IMR-90 (cell line): ENCODE data around the gene UBN1. TPM values are rescaled to one million over a fixed set of nuclear protein-coding genes. Genes with fewer than 3 reads are reported as not detected.

Experiments used
- ATAC-seq: fragments of 200-7000 bp; cut with Tn5 transposase; 2 replicates; pipeline ENCODE4 v1.9.1; 2020; ENCODE audit warnings: low read depth, mild to moderate bottlenecking, moderate library complexity
- BruUV-seq: library from RNA; stranded (reverse); fragments of 400-500 nt; replicated peaks from 2 replicates; lab custom pipeline; 2021; lab: Mats Ljungman, UMichigan
- CTCF ChIA-PET: fragments of 300-600 bp; formaldehyde crosslinking; extraction: SDS; loops from one replicate; lab custom pipeline; 2021; ENCODE audit warnings: antibody characterized with exemption; lab: Yijun Ruan, JAX
- POLR2A ChIA-PET: fragments of 300-600 bp; sonication (Branson Sonifier 250); formaldehyde crosslinking; loops from one replicate; lab custom pipeline; 2022; ENCODE audit warnings: antibody characterized with exemption; ENCODE audit not compliant: unreplicated experiment; lab: Charles Lee
- DNase-seq: peaks from one replicate; pipeline ENCODE4 v3.0.0; 2013
- H2AFZ ChIP-seq: replicated peaks from 2 replicates; pipeline ENCODE3; 2013; ENCODE audit warnings: low read length, mild to moderate bottlenecking; ENCODE audit not compliant: poor library complexity
- H2AK5ac ChIP-seq: 2 replicates; pipeline ENCODE4 v1.6.1; 2013; ENCODE audit warnings: low read depth, low read length, inconsistent platforms
- H2AK9ac ChIP-seq: replicated peaks from 2 replicates; pipeline ENCODE3; 2013; ENCODE audit warnings: mild to moderate bottlenecking, low read depth, low read length, moderate library complexity; ENCODE audit not compliant: poor library complexity
- H2BK120ac ChIP-seq: 2 replicates; pipeline ENCODE4 v1.6.1; 2013; ENCODE audit warnings: low read depth, low read length, inconsistent platforms
- H2BK15ac ChIP-seq: 3 replicates; pipeline ENCODE4 v1.6.1; 2013; ENCODE audit warnings: low read depth, low read length, inconsistent platforms
- H2BK20ac ChIP-seq: 2 replicates; pipeline ENCODE4 v1.6.1; 2013; ENCODE audit warnings: low read depth, mild to moderate bottlenecking, inconsistent platforms, low read length, moderate library complexity
- H2BK5ac ChIP-seq: 2 replicates; pipeline ENCODE4 v1.6.1; 2013; ENCODE audit warnings: mild to moderate bottlenecking, low read depth, low read length, inconsistent platforms; ENCODE audit not compliant: poor library complexity, severe bottlenecking
- H3K14ac ChIP-seq: replicated peaks from 2 replicates; pipeline ENCODE4 v1.6.1; 2013; ENCODE audit warnings: low read depth, low read length, inconsistent platforms
- H3K18ac ChIP-seq: 2 replicates; pipeline ENCODE4 v1.6.1; 2013; ENCODE audit warnings: low read depth, low read length, control low read depth
- H3K23ac ChIP-seq: 2 replicates; pipeline ENCODE4 v1.6.1; 2013; ENCODE audit warnings: low read depth, low read length, inconsistent platforms
- H3K27ac ChIP-seq: 2 replicates; pipeline ENCODE4 v1.5.1; 2013; ENCODE audit warnings: mild to moderate bottlenecking, control low read depth, low read length; ENCODE audit not compliant: insufficient read depth
- H3K27me3 ChIP-seq: 2 replicates; pipeline ENCODE4 v1.6.1; 2013; ENCODE audit warnings: low read length; ENCODE audit not compliant: control insufficient read depth, insufficient read depth
- H3K36me3 ChIP-seq: 2 replicates; pipeline ENCODE4 v1.6.1; 2013; ENCODE audit warnings: low read length, mixed read lengths; ENCODE audit not compliant: control insufficient read depth, insufficient read depth
- H3K4ac ChIP-seq: 2 replicates; pipeline ENCODE4 v1.6.1; 2013; ENCODE audit warnings: low read depth, low read length, inconsistent platforms
- H3K4me1 ChIP-seq: 2 replicates; pipeline ENCODE4 v1.6.1; 2013; ENCODE audit warnings: low read length, mixed read lengths; ENCODE audit not compliant: control insufficient read depth, insufficient read depth
- H3K4me2 ChIP-seq: 2 replicates; pipeline ENCODE4 v1.6.1; 2013; ENCODE audit warnings: low read depth, mild to moderate bottlenecking, control low read depth, low read length, moderate library complexity
- H3K4me3 ChIP-seq: 2 replicates; pipeline ENCODE4 v1.5.1; 2013; ENCODE audit warnings: low read depth, mild to moderate bottlenecking, control low read depth, low read length, moderate library complexity; ENCODE audit not compliant: insufficient read depth
- H3K56ac ChIP-seq: 2 replicates; pipeline ENCODE4 v1.6.1; 2013; ENCODE audit warnings: low read length, inconsistent platforms; ENCODE audit not compliant: insufficient read depth; ENCODE audit errors: extremely low read depth
- H3K79me1 ChIP-seq, 2 experiments: 2 replicates each; pipeline ENCODE4 v1.6.1; 2013; ENCODE audit warnings: low read length in 2 of 2, inconsistent platforms in 1 of 2, low read depth in 1 of 2
- H3K9ac ChIP-seq: 2 replicates; pipeline ENCODE4 v1.6.1; 2013; ENCODE audit warnings: low read depth, low read length, control low read depth
- H3K9me1 ChIP-seq: 2 replicates; pipeline ENCODE4 v1.6.1; 2013; ENCODE audit warnings: low read length, inconsistent platforms; ENCODE audit not compliant: insufficient read depth
- H3K9me3 ChIP-seq: 2 replicates; pipeline ENCODE4 v1.6.1; 2013; ENCODE audit warnings: low read length; ENCODE audit not compliant: control insufficient read depth, insufficient read depth
- H4K20me1 ChIP-seq: 2 replicates; pipeline ENCODE4 v1.6.1; 2013; ENCODE audit warnings: low read length, inconsistent platforms; ENCODE audit not compliant: insufficient read depth
- H4K5ac ChIP-seq: 2 replicates; pipeline ENCODE4 v1.6.1; 2013; ENCODE audit warnings: mild to moderate bottlenecking, low read depth, low read length, control low read depth
- H4K8ac ChIP-seq, 2 experiments: 2 replicates each; pipeline ENCODE4 v1.6.1; 2013; ENCODE audit warnings: low read depth in 2 of 2, low read length in 2 of 2, control low read depth in 1 of 2, inconsistent platforms in 1 of 2
- H4K91ac ChIP-seq: 2 replicates; pipeline ENCODE4 v1.6.1; 2013; ENCODE audit warnings: low read depth, low read length, inconsistent platforms; ENCODE audit not compliant: insufficient read depth
- BHLHE40 ChIP-seq: fragments of 150-350 bp; IDR thresholded peaks from 2 replicates; pipeline ENCODE4 v1.6.1; 2016; ENCODE audit warnings: mild to moderate bottlenecking, low read depth, low read length
- CEBPB ChIP-seq: IDR thresholded peaks from 2 replicates; pipeline ENCODE4 v1.6.1; 2012; ENCODE audit warnings: low read depth, low read length, improper control_type of control experiment
- CTCF ChIP-seq: conservative IDR thresholded peaks from 2 replicates; pipeline ENCODE4 v1.5.1; 2012; ENCODE audit warnings: mild to moderate bottlenecking, low read depth, low read length, improper control_type of control experiment
- MXI1 ChIP-seq: IDR thresholded peaks from 2 replicates; pipeline ENCODE4 v1.6.1; 2012; ENCODE audit warnings: low read depth, mild to moderate bottlenecking, low read length, moderate library complexity, borderline replicate concordance
- WGBS, 2 experiments: methylation state at CpG; one replicate each; pipeline versions ENCODE4 v1.1.5 to v1.1.7; 2013; ENCODE audit warnings: missing lambda C conversion rate in 2 of 2; ENCODE audit not compliant: insufficient read length in 1 of 2; ENCODE audit errors: extremely low coverage in 2 of 2; 5-methylcytosine and 5-hydroxymethylcytosine counted together
- dilution Hi-C: fragments of 300-500 bp; cut with HindIII; formaldehyde crosslinking; loops from one replicate; pipeline ENCODE4 v1.14.3; 2018; ENCODE audit warnings: low sequenced_read_pairs; ENCODE audit not compliant: unreplicated experiment
- in situ Hi-C: fragments of 300-500 bp; cut with MboI; formaldehyde crosslinking; loops from 3 replicates; pipeline ENCODE4 v1.14.3; 2019; ENCODE audit warnings: low sequenced_read_pairs, inconsistent platforms, mixed read lengths
- intact Hi-C: fragments of 100-400 bp; cut with micrococcal nuclease; formaldehyde crosslinking; loops from 2 replicates; pipeline ENCODE4 v1.10.0; 2022
- polyA plus RNA-seq, 3 experiments: library from polyadenylated mRNA; depleted of rRNA; stranded (reverse); fragments of >200 nt; gene quantifications; 2 replicates each; pipeline ENCODE4 v1.2.3, GENCODE V29; 2012; ENCODE audit warnings: low replicate concordance in 1 of 3
- total RNA-seq: library from RNA; depleted of rRNA; stranded (reverse); fragments of >200 nt; gene quantifications from 2 replicates; pipeline ENCODE4 v1.2.3, GENCODE V29; 2012

The UBN1 gene
- total and polyA plus RNA-seq, 2 of the 4 experiments (the other 2 are of a cell fraction), result 5.7 to 16.3 TPM

GRCh38 chr16:4890026-4890425 lies 42.7 kb downstream of the UBN1 start:
- no TSS peak for BruUV-seq
- ChIA-PET CTCF (no interaction called here), POLR2A (no interaction called here)
- dilution Hi-C loops, result no loop called here
- in situ Hi-C loops, result no loop called here
- Histone ChIP-seq H3K79me1 (no peaks in the 10 kb centered on the region), H2BK20ac (no peak overlapping the region), H2AK9ac (peak overlapping the region; percentile 51), H2AK5ac (no peak overlapping the region), H3K18ac (no peak overlapping the region), H3K4me3 (no peak overlapping the region), H3K4ac (no peak overlapping the region), H2BK15ac (no peak overlapping the region), H3K36me3 (peaks cover 20% of the 10 kb centered on the region), H3K4me2 (no peak overlapping the region), H3K14ac (no peak overlapping the region), H3K56ac (no peak overlapping the region), H3K9ac (no peak overlapping the region), H3K27ac (no peak overlapping the region), H2BK120ac (no peak overlapping the region), H2BK5ac (no peak overlapping the region), H4K91ac (no peak overlapping the region), H3K9me3 (no peaks in the 10 kb centered on the region), H3K4me1 (peaks cover 8% of the 10 kb centered on the region), H4K5ac (no peak overlapping the region), H3K27me3 (no peaks in the 10 kb centered on the region), H3K23ac (no peak overlapping the region), H2AFZ (no peak overlapping the region), H4K8ac (no peak overlapping the region), H4K20me1 (no peaks in the 10 kb centered on the region; the same call in 1 of the 2 replicates), H3K9me1 (peaks cover 2% of the 10 kb centered on the region; the same call in 1 of the 2 replicates)
- DNase-seq (no peak), ATAC-seq (no peak)
- intact Hi-C loops, result no loop called here
- no peak for TF ChIP-seq BHLHE40
- no peak for TF ChIP-seq MXI1
- TF ChIP-seq CTCF, result no peak
- no peak for TF ChIP-seq CEBPB
- 79% methylated on average over 2 of the region's 11 CpGs; no CpG with 5 or more reads in 1 of the 2 experiments for WGBS, 2 experiments
